Retinal pigment epithelial cell (primary cell): Measurements from ENCODE around the gene ROR2.

Source experiments
- DNase-seq: peaks from one replicate; pipeline ENCODE4 v3.0.0-alpha.2; 2010; ENCODE audit warnings: low read depth
- H3K4me3 ChIP-seq: 2 replicates; pipeline ENCODE4 v1.5.1; 2011; ENCODE audit warnings: mild to moderate bottlenecking, low read length, control low read depth, moderate library complexity
- TF ChIP-seq, protein P1 (sequence below): conservative IDR thresholded peaks from 2 replicates; pipeline ENCODE4 v1.5.1; 2011; ENCODE audit warnings: low read depth, low read length, control low read depth, inconsistent platforms

The ROR2 gene

DNA sequence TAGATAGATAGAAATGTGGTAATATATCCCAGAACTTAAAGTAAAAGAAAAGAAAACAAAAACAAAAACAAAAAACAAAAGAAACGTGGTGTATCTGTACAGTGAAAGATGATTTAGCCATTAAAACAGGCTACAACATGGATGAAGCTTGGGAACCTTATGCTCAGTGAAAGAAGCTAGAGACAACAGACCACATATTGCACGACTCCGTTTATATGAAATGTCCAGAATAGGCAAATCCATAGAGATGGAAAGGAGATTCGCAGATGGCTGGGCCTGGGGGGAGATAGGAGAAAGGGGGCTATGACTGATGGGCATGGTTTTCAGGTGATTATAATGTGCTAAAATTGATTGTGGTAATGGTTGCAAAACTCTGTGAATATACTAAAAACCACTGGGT is 86.6 kb downstream of the ROR2 start:
- TF ChIP-seq, protein P1, sequence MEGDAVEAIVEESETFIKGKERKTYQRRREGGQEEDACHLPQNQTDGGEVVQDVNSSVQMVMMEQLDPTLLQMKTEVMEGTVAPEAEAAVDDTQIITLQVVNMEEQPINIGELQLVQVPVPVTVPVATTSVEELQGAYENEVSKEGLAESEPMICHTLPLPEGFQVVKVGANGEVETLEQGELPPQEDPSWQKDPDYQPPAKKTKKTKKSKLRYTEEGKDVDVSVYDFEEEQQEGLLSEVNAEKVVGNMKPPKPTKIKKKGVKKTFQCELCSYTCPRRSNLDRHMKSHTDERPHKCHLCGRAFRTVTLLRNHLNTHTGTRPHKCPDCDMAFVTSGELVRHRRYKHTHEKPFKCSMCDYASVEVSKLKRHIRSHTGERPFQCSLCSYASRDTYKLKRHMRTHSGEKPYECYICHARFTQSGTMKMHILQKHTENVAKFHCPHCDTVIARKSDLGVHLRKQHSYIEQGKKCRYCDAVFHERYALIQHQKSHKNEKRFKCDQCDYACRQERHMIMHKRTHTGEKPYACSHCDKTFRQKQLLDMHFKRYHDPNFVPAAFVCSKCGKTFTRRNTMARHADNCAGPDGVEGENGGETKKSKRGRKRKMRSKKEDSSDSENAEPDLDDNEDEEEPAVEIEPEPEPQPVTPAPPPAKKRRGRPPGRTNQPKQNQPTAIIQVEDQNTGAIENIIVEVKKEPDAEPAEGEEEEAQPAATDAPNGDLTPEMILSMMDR = no peak
- no peak for DNase-seq
- H3K4me3 ChIP-seq = no peak overlapping the region

DNA sequence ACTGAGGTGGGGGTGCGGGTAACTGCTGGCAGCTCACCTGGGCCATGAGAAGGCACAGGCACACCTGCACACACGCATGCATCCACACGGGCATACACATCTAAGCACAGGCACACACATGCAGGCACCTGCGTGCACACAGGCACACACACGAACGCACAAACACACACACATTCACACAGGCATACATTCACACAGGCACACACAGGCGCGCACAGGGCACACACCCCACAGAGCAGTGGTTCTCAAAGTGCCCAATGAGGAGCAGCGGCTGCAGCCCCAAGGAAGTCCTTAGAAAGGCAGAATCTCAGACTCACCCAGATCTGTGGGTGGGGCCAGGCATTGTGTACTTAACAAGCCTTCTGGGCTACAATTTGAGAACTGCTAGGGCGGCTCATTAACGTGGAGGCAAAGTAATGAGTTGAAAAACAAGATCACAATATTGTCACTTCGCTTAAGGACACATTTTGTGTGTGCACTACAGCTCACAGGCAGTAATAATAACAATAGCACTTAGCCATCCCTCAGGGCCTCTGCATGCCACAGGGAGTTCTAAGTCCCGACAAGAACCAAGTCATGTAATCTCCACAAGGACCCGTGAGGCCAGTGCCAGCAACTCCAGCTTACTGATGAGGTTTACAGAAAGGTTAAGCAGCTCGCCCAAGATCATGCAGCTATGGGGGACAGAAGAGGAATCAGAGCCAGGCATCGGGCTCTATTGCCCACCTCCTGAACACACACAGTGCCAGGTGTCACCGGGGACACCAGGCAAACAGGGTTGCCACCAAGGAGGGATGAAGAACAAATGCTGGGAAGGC is 91.6 kb downstream of the ROR2 start:
- H3K4me3 ChIP-seq = no peak overlapping the region
- TF ChIP-seq, protein P1 = no peak
- peak; percentile 47 for DNase-seq

DNA sequence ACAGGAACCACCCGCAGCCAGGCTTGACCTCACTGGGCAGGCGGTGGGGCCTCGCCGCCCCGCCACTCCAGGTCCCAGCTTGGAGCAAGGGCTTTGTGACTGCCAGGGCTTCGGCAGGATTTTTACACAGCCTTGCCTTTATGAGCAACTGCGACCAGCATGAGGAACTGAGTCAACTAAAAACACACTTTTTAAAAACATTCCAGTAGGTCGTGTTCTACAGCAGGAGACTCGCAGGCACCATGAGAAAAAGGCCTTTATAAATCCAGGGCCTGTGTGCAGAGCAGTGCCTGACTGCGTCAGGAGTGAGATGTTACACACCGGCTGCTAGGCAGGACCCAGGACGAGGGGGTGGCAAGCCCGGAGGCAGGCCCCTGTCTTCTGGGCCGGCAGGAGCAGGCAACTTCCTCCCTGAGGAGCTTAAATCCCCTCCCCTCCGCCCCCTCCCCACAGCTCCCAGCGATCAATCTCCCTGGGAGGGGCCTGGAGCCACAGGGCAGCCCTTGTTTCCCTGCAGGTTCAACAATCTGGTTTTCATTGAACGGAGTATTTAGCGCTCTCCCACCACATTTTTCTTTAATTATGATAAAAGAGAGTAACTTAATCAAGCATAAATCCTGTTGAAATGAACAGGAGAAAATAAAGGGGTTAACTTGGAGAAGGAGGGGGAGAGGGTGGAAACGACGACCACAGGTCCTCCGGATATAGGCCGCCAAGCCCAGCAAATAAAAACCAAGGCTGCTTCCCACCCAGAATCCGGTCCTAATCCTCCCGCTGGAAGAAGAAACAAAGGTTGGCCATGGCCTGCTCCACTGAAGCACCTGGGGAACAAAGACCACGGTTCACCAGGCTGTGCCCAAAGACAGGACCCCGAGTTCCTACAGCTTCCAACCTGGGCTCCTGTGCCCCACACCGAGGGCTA is 92.5 kb downstream of the ROR2 start:
- DNase-seq = peak; percentile 60
- no peak overlapping the region for H3K4me3 ChIP-seq
- TF ChIP-seq, protein P1 = no peak

DNA sequence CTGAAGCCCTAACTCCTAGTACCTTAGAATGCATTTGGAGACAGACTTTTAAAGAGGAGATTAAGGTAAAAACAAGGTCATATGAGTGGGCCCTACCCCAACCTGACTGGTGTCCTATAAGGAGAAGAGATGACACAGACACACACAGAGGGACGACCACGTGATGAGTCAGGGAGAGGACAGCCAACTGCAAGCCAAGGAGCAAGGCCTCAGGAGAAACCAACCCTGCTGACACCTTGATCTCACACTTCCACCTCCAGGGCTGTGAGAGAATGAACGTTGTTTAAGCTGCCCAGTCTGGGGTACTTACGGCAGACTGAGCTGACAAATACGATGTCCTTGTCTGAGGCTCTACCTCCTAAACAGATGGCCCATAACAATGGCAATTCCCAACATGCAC is 93.6 kb downstream of the ROR2 start:
- H3K4me3 ChIP-seq = no peak overlapping the region
- DNase-seq = no peak
- TF ChIP-seq, protein P1 = no peak

DNA sequence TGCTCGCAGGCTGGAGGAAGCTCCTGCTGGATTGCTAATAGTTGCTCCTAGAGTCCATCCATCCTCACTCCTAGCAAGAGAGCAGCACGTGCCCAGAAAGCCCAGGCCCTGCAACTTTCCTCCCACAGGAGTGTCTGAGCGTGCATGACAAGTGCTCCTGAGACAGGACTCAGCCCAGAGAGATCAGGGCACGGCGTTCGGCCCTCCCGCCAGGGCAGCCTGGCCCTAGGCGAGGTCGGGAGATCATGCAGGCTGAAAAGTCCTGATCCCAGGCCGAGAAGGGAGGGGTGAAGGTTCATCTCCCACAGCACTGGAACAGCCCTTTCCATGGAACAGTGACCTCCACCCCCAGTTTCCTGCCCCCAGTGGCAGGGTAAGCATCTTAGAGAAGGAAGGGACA is 94.8 kb downstream of the ROR2 start:
- TF ChIP-seq, protein P1 = no peak
- no peak for DNase-seq
- no peak overlapping the region for H3K4me3 ChIP-seq

DNA sequence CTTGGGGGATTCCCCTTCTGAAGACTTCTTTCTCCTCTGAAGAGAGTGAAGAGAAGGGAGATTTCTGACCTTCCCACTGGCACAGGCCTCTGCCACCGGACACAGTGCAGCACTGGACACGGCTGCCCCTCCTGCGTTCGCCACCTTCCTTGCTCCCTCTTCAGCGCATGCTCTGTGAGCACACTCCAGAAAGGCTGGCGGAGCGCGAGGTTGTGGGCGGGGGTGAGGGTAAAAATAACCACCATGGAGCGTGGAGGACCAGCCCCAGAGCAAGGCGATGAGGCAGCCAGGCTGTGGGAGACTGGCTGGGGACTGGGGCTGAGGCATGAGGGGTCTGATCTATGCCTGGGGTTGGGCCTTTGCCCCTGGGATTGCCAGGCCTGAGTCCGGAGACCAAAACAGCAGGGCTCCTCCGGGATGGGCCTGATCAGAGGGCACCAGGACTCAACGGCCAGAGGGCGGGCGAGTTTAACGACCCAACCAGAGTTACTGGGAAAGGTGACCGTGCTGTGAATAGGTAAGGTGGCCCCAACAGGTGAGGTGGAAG is 97.2 kb downstream of the ROR2 start:
- DNase-seq = no peak
- no peak overlapping the region for H3K4me3 ChIP-seq
- TF ChIP-seq, protein P1 = no peak
